NT2/D1 (cell line): ENCODE results near the gene CCDC149.

Experiments used
- SUZ12 ChIP-seq: IDR thresholded peaks from 2 replicates; pipeline ENCODE4 v1.6.1; 2011; ENCODE audit not compliant: insufficient read length, insufficient read depth; ENCODE audit errors: extremely low read depth
- YY1 ChIP-seq: IDR thresholded peaks from 2 replicates; pipeline ENCODE4 v1.6.1; 2011; ENCODE audit not compliant: insufficient read length, insufficient read depth
- ZNF274 ChIP-seq: IDR thresholded peaks from 2 replicates; pipeline ENCODE4 v1.6.1; 2011; ENCODE audit warnings: mild to moderate bottlenecking, low read depth, low read length

- no peak for TF ChIP-seq ZNF274
- TF ChIP-seq SUZ12: no peak
- TF ChIP-seq YY1: no peak
These were observed 120.3 kb downstream of the CCDC149 start for GRCh38 chr4:24792552-24792951.
